ENCODE measurements around the gene BIRC2. TPM values are rescaled to one million over a fixed set of nuclear protein-coding genes. Genes with fewer than 3 reads are reported as not detected.

The BIRC2 gene
- total and polyA plus RNA-seq, 10 of the 15 experiments (the other 5 are each of a cell fraction or from before 2014, with no cell fraction given): 13.8 to 75.8 (median 26.5) TPM

GRCh38 chr11:102368472-102368871, 21.5 kb downstream of the BIRC2 start (continued):
- TF ChIP-seq, protein P1, sequence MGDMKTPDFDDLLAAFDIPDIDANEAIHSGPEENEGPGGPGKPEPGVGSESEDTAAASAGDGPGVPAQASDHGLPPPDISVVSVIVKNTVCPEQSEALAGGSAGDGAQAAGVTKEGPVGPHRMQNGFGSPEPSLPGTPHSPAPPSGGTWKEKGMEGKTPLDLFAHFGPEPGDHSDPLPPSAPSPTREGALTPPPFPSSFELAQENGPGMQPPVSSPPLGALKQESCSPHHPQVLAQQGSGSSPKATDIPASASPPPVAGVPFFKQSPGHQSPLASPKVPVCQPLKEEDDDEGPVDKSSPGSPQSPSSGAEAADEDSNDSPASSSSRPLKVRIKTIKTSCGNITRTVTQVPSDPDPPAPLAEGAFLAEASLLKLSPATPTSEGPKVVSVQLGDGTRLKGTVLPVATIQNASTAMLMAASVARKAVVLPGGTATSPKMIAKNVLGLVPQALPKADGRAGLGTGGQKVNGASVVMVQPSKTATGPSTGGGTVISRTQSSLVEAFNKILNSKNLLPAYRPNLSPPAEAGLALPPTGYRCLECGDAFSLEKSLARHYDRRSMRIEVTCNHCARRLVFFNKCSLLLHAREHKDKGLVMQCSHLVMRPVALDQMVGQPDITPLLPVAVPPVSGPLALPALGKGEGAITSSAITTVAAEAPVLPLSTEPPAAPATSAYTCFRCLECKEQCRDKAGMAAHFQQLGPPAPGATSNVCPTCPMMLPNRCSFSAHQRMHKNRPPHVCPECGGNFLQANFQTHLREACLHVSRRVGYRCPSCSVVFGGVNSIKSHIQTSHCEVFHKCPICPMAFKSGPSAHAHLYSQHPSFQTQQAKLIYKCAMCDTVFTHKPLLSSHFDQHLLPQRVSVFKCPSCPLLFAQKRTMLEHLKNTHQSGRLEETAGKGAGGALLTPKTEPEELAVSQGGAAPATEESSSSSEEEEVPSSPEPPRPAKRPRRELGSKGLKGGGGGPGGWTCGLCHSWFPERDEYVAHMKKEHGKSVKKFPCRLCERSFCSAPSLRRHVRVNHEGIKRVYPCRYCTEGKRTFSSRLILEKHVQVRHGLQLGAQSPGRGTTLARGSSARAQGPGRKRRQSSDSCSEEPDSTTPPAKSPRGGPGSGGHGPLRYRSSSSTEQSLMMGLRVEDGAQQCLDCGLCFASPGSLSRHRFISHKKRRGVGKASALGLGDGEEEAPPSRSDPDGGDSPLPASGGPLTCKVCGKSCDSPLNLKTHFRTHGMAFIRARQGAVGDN (IDR thresholded peaks at IDR 0.05): peak; percentile 39; the same call in 1 of the 2 replicates
- TF ChIP-seq YY1 (IDR thresholded peaks at IDR 0.05; ENCODE audit: low read depth, low read length): peak; percentile 76
- TF ChIP-seq MAX (IDR thresholded peaks at IDR 0.05; ENCODE audit: low read depth, low read length): 0 out of 2 replicates have a peak, but pooled peaks have one; percentile 32
- no peak for TF ChIP-seq CTCF (IDR thresholded peaks at IDR 0.05 in 2 of 3, conservative IDR thresholded peaks at IDR 0.05 in 1 of 3; ENCODE audit: control insufficient read depth in 2 of 3, extremely low read depth in 1 of 3, insufficient read depth in 1 of 3, low read depth in 3 of 3, low read length in 3 of 3)
- TF ChIP-seq STAT3 (IDR thresholded peaks at IDR 0.05; ENCODE audit: low read depth, low read length): no peak
- TF ChIP-seq IKZF2 (IDR thresholded peaks at IDR 0.05): peak; percentile 80 to 84; a peak in 3 of 4 replicates
- TF ChIP-seq, protein P2, sequence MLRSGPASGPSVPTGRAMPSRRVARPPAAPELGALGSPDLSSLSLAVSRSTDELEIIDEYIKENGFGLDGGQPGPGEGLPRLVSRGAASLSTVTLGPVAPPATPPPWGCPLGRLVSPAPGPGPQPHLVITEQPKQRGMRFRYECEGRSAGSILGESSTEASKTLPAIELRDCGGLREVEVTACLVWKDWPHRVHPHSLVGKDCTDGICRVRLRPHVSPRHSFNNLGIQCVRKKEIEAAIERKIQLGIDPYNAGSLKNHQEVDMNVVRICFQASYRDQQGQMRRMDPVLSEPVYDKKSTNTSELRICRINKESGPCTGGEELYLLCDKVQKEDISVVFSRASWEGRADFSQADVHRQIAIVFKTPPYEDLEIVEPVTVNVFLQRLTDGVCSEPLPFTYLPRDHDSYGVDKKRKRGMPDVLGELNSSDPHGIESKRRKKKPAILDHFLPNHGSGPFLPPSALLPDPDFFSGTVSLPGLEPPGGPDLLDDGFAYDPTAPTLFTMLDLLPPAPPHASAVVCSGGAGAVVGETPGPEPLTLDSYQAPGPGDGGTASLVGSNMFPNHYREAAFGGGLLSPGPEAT (IDR thresholded peaks at IDR 0.05; ENCODE audit: low read depth): peak; percentile 60; the same call in 1 of the 2 replicates
- TF ChIP-seq ZNF24 (IDR thresholded peaks at IDR 0.05): peak; percentile 92
- no peak for TF ChIP-seq ZNF622 (IDR thresholded peaks at IDR 0.05)
- peak; percentile 65 to 70; a peak in 3 of 4 replicates for TF ChIP-seq BHLHE40 (IDR thresholded peaks at IDR 0.05; ENCODE audit: borderline replicate concordance in 1 of 2, low read depth in 2 of 2, low read length in 1 of 2)
- TF ChIP-seq NFYB (IDR thresholded peaks at IDR 0.05; ENCODE audit: insufficient read depth, low read depth, low read length): no peak
- TF ChIP-seq RAD51 (IDR thresholded peaks at IDR 0.05): no peak
- no peak for TF ChIP-seq FOS (IDR thresholded peaks at IDR 0.05; ENCODE audit: borderline replicate concordance, extremely low read depth, insufficient read length)
- TF ChIP-seq MXI1 (IDR thresholded peaks at IDR 0.05; ENCODE audit: low read depth, low read length): peak; percentile 69; the same call in 1 of the 2 replicates
- TF ChIP-seq EP300 (IDR thresholded peaks at IDR 0.05; ENCODE audit: borderline replicate concordance in 1 of 2, control insufficient read depth in 1 of 2, low read depth in 2 of 2, low read length in 2 of 2): peak in 1 of 2 experiments; percentile 90; a peak in 3 of 4 replicates
- TF ChIP-seq, protein P3, sequence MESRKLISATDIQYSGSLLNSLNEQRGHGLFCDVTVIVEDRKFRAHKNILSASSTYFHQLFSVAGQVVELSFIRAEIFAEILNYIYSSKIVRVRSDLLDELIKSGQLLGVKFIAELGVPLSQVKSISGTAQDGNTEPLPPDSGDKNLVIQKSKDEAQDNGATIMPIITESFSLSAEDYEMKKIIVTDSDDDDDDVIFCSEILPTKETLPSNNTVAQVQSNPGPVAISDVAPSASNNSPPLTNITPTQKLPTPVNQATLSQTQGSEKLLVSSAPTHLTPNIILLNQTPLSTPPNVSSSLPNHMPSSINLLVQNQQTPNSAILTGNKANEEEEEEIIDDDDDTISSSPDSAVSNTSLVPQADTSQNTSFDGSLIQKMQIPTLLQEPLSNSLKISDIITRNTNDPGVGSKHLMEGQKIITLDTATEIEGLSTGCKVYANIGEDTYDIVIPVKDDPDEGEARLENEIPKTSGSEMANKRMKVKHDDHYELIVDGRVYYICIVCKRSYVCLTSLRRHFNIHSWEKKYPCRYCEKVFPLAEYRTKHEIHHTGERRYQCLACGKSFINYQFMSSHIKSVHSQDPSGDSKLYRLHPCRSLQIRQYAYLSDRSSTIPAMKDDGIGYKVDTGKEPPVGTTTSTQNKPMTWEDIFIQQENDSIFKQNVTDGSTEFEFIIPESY (IDR thresholded peaks at IDR 0.05): no peak
- TF ChIP-seq FOXM1 (IDR thresholded peaks at IDR 0.05; ENCODE audit: low read depth, low read length): no peak
- TF ChIP-seq TARDBP (IDR thresholded peaks at IDR 0.05; ENCODE audit: borderline replicate concordance): no peak

Measured in GM12878 (cell line).